ENCODE results near the gene KRTAP10-11.
"Not testable (repeated sequence)": the region's sequence is repeated elsewhere in the genome, so short reads cannot be mapped to it uniquely, and the experiment has no call there.

DNA sequence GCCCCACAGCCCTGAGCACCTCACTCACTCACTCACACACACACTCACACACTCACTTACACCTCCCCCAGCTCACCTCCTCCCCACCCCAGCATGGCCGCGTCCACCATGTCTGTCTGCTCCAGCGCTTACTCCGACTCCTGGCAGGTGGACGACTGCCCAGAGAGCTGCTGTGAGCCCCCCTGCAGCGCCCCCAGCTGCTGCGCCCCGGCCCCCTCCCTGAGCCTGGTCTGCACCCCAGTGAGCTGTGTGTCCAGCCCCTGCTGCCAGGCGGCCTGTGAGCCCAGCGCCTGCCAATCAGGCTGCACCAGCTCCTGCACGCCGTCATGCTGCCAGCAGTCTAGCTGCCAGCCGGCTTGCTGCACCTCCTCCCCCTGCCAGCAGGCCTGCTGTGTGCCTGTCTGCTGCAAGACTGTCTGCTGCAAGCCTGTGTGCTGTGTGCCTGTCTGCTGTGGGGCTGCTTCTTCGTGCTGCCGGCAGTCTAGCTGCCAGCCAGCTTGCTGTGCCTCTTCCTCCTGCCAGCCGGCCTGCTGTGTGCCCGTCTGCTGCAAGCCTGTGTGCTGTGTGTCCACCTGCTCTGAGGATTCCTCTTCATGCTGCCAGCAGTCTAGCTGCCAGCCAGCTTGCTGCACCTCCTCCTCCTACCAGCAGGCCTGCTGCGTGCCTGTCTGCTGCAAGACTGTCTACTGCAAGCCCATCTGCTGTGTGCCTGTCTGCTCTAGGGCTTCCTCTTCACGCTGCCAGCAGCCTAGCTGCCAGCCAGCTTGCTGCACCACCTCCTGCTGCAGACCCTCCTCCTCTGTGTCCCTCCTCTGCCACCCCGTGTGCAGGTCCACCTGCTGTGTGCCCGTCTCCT is at the start of gene KRTAP10-11:
- not testable (repeated sequence) for TF ChIP-seq CTCF, POLR2A (IDR thresholded peaks at IDR 0.05)
